ENCODE measurements around the gene CHP1.
"Not testable (repeated sequence)": the region's sequence is repeated elsewhere in the genome, so short reads cannot be mapped to it uniquely, and the experiment has no call there.

CHP1 gene

GRCh38 chr15:41258750-41259471, 27.8 kb downstream of the CHP1 start:
- no peak for DNase-seq

GRCh38 chr15:41259546-41260189, 28.6 kb downstream of the CHP1 start:
- no peak for DNase-seq

- DNase-seq: not testable (repeated sequence)
These were observed 29.9 kb downstream of the CHP1 start for GRCh38 chr15:41260924-41261323.

- no peak for DNase-seq
These were observed 31.5 kb downstream of the CHP1 start for GRCh38 chr15:41262571-41262970.

- DNase-seq: no peak
These were observed 32.9 kb downstream of the CHP1 start for GRCh38 chr15:41263891-41264351.

- DNase-seq: no peak
These were observed 38.8 kb downstream of the CHP1 start for GRCh38 chr15:41269887-41270286.

- no peak for DNase-seq
These were observed 45.8 kb downstream of the CHP1 start for GRCh38 chr15:41276831-41277230.

GRCh38 chr15:41278319-41278718, 47.3 kb downstream of the CHP1 start:
- DNase-seq: no peak

GRCh38 chr15:41279535-41280283, 48.6 kb downstream of the CHP1 start:
- no peak for DNase-seq

- no peak for DNase-seq
These were observed 50.2 kb downstream of the CHP1 start for GRCh38 chr15:41281236-41281635.

- DNase-seq: not testable (repeated sequence)
These were observed 51.4 kb downstream of the CHP1 start for GRCh38 chr15:41282436-41282835.

- not testable (repeated sequence) for DNase-seq
These were observed 52.0 kb downstream of the CHP1 start for GRCh38 chr15:41282980-41283652.

- DNase-seq: peak; percentile 95 to 97
These were observed 52.8 kb downstream of the CHP1 start for GRCh38 chr15:41283653-41284426.

GRCh38 chr15:41284427-41285177, 53.5 kb downstream of the CHP1 start:
- no peak for DNase-seq

GRCh38 chr15:41285285-41285684, 54.2 kb downstream of the CHP1 start:
- DNase-seq: no peak

GRCh38 chr15:41286665-41287333, 55.7 kb downstream of the CHP1 start:
- DNase-seq: no peak

GRCh38 chr15:41288464-41288863, 57.4 kb downstream of the CHP1 start:
- no peak for DNase-seq

- no peak for DNase-seq
These were observed 58.9 kb downstream of the CHP1 start for GRCh38 chr15:41289953-41290352.

GRCh38 chr15:41291065-41291631, 60.1 kb downstream of the CHP1 start:
- DNase-seq: no peak

GRCh38 chr15:41292521-41292920, 61.5 kb downstream of the CHP1 start:
- DNase-seq: no peak

GRCh38 chr15:41301139-41301538, 70.1 kb downstream of the CHP1 start:
- DNase-seq: not testable (repeated sequence)

Measured in hippocampal formation (tissue), 2 donors.